HG03066 (cell line): Measurements from ENCODE around the gene UAP1L1.
"Not testable (repeated sequence)": the region's sequence is repeated elsewhere in the genome, so short reads cannot be mapped to it uniquely, and the experiment has no call there.

ENCODE experiments used
- ATAC-seq: cut with Tn5 transposase; IDR thresholded peaks from one replicate; pipeline ENCODE4 v1.9.1; 2021; ENCODE audit warnings: low read depth; ENCODE audit not compliant: unreplicated experiment

UAP1L1 gene, protein sequence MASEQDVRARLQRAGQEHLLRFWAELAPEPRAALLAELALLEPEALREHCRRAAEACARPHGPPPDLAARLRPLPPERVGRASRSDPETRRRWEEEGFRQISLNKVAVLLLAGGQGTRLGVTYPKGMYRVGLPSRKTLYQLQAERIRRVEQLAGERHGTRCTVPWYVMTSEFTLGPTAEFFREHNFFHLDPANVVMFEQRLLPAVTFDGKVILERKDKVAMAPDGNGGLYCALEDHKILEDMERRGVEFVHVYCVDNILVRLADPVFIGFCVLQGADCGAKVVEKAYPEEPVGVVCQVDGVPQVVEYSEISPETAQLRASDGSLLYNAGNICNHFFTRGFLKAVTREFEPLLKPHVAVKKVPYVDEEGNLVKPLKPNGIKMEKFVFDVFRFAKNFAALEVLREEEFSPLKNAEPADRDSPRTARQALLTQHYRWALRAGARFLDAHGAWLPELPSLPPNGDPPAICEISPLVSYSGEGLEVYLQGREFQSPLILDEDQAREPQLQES

DNA sequence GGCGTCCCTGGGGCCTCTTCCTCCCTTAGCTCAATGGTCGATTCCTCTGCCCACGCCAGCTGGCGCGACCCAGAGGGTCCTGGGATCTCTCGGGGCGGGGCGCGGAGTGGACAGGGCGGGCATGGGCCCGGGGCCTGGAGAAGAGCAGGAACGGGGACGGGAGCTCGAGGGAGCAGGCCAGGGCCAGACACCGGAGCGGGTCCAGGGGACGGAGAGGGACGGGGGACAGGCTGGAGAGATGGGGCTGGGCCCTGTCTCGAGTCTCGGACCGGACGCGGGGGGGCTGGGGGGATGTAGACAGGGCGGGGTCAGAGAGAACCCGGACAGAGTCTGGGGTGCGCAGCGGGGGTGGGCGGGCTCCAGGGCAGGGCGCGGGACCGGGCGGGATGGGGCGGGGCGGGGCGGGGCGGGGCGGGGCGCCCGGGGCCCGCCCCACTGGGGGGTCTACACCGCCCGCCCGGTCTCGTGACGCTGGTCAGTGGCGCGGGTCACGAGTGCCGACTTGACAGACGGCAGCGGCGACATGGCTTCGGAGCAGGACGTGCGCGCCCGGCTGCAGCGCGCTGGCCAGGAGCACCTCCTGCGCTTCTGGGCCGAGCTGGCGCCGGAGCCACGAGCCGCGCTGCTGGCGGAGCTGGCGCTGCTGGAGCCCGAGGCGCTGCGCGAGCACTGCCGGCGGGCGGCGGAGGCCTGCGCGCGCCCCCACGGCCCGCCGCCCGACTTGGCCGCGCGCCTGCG lies at the start of gene UAP1L1:
Gene UAP1L1 (plus strand): TSS at position 508 of the 738 bp plus-strand sequence. CDS start 16 bp downstream, at position 524.
- no peak for ATAC-seq

DNA sequence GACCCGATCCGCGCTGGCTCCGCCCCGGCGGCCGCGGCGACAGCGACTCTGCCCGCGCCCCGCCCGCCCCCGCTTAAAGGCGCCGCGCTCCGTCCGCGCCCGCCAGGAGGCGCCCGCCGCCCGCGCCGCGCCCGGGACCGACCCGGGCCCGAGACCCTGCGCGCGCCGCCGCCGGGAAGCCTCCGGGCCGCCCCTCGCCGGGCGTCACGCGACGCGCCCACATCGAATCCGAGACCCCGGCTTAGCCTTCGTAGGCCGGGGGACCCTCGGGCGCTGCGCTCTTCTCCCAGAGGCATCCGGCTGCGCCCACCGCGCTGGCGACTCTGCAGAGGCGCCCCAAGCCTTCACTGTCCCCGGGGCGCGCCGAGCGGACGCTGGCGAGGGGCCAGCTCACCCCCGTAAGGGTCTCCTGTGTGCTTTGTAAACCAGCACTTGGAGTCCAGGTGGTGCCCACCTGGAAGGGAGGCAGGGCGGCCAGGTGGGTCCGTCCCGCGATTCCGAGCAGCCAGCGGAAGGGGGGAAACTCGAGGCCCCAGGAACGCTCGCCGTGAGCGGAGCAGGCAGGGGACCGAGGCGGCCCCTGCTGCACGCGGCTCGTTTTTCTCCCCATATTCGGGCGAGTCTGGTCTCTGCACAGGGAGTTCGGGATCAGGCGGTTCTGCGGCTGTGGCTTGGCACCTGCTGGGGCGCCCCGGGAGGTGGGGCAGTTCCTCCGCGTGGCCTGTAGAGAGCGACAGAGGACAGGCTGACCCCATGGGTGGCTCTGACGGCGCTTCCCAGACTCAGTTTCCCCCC lies 48.9 kb upstream of the UAP1L1 start:
- peak; percentile 38 for ATAC-seq

DNA sequence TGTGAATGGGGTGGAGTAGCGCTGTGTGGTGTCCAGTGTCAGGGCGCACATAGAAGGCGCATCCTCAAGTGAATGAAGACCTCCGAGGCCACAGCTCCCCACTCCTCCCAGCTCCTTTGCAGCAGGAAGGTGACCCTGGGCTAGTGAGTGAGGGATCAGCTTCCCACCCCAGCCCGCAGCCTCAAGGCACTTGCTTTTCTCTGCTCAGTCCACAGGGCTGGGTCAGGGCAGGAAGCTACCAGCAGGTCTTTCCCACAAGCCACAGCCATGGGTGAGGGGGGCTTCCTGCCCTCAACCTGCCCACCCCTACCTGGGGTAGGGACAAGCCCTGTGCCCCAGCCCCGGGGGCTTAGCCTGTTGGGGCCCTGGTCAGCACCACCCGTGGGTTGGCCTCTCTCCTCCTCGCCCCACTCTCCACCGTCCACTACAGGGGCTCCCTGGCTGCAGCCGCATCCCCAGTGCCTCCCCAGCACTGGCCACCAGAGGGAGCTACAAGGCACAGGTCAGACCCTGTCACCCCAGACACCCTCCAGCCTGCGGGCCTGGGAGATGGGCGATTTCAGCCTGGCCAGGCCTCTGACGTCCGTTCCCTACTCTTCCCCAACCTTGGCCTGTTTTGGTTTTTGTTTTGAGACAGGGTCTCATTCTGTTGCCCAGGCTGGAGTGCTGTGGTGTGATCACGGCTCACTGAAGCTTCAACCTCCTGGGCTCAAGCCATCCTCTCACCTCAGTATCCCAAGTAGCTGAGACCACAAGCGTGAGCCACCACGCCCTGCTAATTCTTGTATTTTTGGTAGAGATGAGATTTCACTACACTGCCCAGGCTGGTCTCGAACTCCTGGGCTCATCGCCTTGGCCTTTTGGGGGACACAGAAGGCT lies 48.0 kb upstream of the UAP1L1 start:
- peak; percentile 47 for ATAC-seq

DNA sequence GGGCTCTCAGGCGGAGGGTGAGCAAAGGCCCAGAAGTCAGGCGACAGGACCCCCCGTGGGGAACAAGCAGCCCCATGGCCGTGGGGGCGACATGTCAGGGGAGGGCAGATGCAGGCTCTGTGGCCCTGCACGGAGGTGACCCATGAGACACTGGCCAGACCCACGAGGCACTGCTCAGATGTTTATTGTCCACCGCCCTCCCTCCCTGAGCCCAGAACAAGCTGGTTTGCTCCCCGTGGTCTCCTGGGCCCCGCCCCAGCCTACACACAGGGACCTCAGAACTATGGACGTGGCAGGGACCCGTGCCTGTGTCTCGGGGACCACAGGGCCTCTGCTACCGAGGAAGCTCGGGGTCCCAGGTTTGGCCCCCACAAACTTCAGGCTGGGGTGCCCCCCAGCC lies 47.3 kb upstream of the UAP1L1 start:
- no peak for ATAC-seq

DNA sequence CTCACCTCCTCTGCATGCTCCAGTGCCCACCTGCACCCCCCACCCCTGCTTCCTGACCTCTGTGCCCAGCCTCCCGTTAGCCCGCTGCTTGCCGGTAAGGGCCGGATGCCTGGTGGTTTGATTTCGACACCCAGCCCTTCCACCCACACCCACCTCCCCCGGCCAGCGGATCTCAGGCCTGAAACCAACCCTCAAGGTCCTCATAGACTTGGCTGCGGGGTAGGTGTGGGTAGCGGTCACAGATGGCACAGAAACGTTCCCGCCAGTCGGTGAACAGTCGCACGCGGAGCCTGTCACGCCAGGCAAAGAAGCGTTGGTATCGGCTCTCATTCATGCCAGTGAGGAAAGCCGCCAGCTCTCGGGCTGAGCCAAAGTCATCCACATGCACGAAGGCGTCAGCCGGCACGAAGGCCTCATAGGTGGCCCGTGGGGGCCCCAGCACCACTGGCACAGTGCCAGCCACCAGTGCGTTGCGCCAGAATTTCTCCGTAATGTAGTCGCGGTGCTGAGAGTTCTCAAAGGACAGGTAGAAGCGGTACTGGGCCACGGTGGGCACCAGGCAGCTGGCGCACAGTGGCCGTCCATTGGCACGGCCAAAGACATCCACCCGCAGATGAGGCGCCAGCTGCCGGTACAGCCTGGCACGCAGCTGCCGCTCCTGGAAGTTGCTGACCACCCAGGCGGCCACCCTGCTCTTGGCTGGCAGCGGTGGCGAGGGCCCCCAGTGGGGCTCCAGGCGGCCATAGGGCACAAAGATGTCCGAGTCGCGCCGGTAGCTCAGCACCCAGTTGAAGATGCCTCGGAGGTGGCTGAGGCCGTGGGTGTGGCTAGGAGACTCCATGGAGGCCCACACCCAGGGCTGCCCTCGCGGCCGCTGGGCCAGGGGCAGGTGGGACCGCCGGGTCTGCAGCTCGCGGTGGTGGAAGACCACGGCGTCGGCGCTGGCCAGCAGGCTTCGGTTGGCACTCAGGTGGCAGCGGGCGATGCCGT lies 46.5 kb upstream of the UAP1L1 start:
- ATAC-seq, result no peak

DNA sequence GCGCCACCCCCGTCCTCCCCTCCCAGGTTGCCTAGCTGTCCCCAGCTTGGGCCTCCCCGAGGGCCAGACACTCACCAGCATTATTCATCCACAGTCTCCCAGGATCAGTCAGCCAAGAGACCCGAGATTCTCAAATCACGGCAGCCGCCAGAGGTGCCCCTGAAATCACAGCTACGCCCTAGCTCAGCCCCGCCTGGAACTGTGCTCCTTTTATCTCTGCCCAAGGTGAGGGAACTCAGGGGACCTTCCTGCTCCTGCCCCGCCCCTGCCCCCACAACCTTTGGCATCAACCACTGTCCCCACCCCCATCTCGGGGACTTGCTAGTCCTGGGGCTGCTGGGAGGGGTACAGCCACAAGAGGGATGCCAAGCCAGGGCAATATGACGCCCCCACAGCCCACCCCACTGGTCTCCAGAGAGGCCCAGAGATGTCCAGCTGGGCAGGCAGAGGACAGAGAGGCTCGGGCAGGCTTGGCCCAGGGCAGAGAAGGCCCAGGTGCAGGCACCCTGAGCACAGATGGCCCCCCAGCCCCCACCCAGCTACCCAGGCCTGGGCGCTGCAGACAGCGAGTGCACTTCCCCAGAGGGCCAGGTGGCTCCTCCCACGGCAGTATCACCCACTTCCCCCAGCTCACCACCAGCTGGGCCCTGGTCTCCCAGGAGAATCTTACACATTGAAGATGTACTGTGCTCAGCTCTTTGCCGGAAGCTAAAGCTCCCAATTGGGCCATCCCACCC lies 45.2 kb upstream of the UAP1L1 start, which contains the start of gene FUT7:
Gene FUT7 (minus strand): TSS at position 185 of the 737 bp plus-strand sequence. CDS start 97 bp downstream, at position 88.
- no peak for ATAC-seq

DNA sequence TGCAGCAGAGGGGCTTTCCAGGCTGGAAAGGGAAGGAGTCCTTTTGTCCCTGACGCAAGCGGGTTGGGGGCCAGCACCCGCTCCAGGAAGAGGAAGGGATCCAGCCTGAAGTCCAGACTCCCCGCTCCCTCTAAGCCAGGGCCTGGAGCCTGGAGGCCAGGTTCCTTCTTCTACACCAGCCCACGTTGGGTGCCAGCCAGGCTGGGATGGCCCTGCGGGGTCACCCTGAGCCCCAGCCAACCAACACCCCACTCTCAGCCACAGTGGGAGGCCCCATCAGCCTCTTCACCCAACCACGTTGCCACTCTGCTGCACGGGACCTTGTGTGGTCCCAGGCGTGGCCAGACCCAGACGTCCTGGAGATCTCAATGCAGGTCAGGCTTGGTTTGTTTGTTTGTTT lies 44.5 kb upstream of the UAP1L1 start:
- no peak for ATAC-seq

DNA sequence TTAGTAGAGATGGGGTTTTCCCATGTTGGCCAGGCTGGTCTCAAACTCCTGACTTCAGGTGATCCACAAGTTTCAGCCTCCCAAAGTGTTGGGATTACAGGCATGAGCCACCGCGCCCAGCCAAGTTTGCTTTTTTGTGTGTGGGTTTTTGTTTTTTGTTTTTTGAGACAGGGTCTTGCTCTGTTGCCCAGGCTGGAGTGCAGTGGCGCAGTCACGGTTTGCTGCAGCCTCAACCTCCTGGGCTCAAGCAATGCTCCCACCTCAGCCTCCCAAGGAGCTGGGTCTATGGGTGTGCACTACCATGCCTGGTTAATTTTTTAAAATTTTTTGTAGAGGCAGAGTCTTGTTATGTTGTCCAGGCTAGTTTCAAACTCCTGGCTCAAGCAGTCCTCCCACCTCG lies 43.8 kb upstream of the UAP1L1 start:
- ATAC-seq, result not testable (repeated sequence)

DNA sequence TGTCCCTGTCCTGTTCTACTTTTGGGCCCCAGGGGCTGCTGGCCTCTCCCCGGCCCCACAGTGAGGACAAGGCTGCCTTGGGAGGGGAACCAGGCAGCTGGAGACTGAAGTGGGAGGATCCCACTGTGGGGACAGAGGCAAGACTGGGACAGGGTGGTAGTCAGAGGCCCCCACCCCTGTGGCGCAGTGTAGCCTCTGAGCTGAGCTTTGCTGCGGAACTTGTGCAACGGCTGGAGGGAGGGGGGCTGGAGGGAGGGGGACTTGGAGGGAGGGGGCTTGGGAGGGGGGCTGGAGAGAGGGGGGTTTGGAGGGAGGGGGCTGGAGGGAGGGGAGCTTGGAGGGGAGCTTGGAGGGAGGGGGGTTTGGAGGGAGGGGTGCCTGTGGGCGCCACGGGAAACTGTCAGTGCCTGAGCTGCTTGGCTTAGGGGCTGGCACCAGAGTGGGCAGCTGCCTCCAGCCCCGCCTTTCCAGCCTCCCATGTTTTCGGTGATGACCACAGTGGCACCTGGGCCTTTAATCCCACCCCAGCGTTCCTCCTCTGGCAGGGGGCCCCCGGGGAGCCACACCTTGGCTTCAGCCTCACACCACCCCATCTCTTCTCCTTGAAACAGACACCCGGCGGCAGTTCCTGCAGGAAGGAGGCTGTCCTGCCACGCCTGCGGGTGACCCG lies 43.1 kb upstream of the UAP1L1 start:
- no peak for ATAC-seq

DNA sequence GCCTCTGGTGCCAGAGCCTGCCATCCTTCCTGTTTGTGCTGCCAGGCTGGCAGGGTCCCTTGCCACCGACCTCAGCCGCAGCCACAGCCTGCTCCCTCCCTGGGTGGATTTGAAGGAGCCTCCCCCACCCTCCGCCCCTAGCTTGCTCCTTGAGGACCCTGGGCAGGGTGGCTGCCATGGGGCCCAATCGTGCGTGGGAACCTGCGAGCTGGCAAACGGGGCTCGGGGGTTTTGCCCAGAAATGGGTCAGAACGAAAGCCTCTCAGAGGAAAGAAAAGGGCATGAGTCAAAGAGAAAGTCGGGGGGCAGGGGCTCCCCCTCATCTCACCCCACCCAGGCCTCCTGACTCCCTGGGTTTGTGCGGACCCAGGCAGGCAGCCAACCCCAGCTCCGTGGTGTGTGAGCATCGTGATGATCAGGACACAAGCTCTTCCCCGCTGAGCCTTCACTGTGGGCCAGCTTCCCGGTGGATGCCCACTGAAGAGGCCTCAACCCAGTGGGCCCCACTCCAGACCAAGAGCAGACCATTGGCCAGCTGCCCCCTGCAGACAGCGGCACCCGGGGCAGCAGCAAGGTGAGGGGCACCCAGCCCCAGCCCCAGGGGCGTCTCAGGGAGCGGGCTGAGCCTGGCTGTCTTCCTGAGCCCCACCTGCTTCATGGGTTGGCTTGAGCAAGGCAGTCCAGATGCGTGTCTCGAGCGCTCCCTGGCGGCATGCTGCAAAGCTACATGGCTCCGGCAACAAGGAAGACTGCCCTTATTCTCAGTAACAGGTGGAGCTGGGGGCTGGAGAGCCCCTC lies 42.4 kb upstream of the UAP1L1 start:
- ATAC-seq, result no peak

DNA sequence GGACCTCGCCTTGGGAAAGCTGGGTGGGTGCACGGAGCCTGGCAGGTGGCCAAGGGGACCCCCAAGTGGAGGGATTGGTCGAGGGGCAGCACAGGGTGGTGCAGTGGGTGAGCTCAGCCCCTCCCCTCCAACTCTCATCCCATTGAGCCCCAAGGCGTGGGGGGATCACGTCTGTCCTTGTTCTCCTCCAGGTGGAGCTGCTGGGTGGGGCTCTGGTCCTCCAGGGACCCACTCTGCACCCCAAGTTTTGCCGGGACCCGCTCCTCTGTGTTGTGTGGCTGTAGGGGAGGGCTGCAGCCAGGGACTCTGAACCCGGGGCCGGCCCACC lies 41.8 kb upstream of the UAP1L1 start:
- ATAC-seq, result no peak

DNA sequence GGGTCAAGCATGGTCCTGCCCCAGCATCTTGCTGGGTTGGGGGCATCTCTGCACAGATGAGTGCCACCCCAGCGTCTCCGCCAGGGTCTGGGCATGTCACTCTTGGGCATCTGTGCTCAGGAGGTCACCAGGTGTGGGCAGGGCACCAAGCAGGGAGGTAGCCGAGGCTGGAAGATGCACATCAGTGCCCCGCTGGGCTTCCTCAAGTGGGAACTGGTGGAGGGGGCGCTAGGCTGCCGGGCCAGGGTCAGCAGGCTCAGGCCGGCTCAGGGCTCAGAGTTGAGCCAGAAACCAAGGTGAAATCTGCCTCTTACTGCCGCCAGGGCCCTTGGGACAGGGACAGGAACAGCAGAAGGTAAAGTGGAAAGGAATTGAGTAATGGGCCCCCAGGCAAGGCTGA lies 41.4 kb upstream of the UAP1L1 start:
- ATAC-seq, result no peak

DNA sequence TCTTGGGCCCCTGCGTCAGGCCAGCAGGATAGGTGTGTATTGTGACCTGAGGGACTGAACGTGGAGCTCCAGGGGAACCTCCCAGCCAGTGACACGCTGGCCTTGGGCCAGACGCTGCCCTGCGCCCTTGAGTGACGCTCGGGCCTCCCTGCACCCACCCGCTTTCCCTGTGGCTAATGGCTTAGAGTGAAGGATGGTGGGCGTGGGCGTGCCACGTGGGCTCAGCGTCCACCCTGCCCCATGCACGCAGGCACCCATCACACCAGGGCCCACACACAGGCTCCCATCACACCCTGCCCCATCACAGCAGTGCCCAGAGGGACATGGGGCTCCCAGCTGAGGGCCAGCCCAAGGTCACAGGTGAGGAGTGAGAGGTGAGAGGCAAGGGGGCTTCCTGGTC lies 40.3 kb upstream of the UAP1L1 start:
- ATAC-seq, result no peak

DNA sequence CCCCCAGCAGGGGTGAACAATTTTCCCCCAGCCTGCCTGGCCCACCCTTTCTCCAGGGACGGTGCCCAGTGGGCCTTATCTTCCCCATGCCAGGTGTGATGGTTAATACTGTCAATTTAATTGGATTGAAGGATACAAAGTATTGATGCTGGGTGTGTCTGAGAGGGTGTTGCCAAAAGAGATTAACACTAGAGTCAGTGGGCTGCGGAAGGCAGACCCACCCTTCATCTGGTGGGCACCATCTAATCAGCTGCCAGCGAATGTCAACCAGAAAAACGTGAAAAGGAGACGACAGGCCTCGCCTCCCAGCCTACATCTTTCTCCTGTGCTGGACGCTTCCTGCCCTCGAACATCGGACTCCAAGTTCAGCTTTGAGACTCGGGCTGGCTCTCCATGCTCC lies 39.8 kb upstream of the UAP1L1 start:
- ATAC-seq, result no peak

DNA sequence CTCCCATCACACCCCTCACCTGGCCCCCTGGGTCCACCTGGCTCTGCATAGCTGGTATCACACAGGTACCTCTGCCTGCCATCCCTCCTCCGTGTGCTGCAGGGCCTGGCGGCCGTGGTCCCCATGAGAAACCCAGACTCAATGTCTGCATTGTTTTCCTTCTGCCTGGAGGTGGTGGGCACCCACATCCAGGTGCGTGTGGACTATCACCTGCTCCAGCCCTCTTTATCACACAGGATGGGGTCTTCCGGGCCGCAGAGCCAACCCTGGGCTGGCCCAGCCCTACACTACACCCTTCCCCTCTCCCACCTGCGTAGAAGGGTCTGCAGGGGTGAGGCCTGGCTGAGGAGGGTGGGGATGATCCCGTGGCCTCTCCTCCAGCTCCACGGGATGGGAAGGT lies 38.4 kb upstream of the UAP1L1 start:
- ATAC-seq, result no peak

DNA sequence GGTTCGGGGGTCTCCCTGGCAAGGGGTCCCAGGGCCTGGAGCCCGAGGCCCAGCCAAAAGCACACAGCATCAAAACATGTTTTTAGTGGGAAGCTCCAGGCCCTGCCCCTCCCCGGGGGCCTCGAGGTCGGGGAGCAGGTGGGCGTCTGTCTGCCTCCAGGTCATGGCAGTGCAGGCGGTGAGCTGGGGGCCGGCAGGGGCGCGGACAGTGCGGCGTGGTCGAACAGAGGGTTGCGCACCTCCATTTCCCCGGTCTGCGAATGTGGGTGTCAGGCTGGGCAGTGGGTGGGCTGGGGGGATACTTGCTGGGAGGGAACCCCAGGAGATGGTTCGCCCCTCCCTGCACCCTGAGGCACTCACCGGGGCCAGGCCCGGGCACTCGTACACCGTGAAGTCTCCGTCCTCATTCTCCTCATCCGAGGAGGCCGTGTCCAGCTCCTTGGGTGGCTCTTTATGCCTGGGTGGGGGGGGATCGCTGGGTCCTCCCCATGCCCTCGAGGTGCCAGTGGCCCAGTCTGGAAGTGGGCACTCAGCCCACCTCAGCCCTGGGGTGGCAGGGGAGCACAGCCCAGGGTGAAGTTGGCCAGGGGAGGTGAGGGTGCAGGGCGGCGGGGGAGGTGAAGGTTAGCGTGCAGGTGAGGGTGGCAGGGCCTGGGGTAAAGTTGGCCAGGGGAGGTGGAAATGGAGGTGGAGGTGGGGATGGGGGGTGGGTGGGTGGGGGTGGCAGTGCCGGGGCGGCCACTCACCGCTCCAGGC lies 37.5 kb upstream of the UAP1L1 start:
- ATAC-seq, result no peak
